Fibroblast of the aortic adventitia (primary cell): ENCODE data around the gene PSENEN. TPM values are rescaled to one million over a fixed set of nuclear protein-coding genes. Genes with fewer than 3 reads are reported as not detected.

Source experiments
- DNase-seq: peaks from one replicate; pipeline ENCODE4 v3.0.0-alpha.2; 2010; ENCODE audit warnings: low read depth
- H3K4me3 ChIP-seq: 2 replicates; pipeline ENCODE4 v1.5.1; 2011; ENCODE audit warnings: low read depth, mild to moderate bottlenecking, control low read depth, low read length, moderate library complexity
- CTCF ChIP-seq: IDR thresholded peaks from 2 replicates; pipeline ENCODE4 v1.5.1; 2011; ENCODE audit warnings: mild to moderate bottlenecking, low read length, control low read depth, inconsistent platforms; ENCODE audit not compliant: insufficient read depth
- total RNA-seq: library from RNA; depleted of rRNA; stranded (reverse); fragments of >200 nt; gene quantifications from 2 replicates; pipeline ENCODE4 v1.2.3, GENCODE V29; 2012; ENCODE audit warnings: low replicate concordance

PSENEN gene
- total RNA-seq, 1 donor, result 19.5 TPM

GRCh38 chr19:35730326-35730725 is 15.1 kb upstream of the PSENEN start:
- no peak for DNase-seq
- no peak overlapping the region for H3K4me3 ChIP-seq
- TF ChIP-seq CTCF, result no peak

- DNase-seq, result no peak
- H3K4me3 ChIP-seq, result no peak overlapping the region
- no peak for TF ChIP-seq CTCF
Measured at GRCh38 chr19:35731353-35731752, 14.1 kb upstream of the PSENEN start.

- no peak for TF ChIP-seq CTCF
- DNase-seq, result no peak
- no peak overlapping the region for H3K4me3 ChIP-seq
Measured at GRCh38 chr19:35731779-35732405, 13.6 kb upstream of the PSENEN start.

GRCh38 chr19:35732540-35733179 is 12.8 kb upstream of the PSENEN start:
- no peak for TF ChIP-seq CTCF
- DNase-seq, result no peak
- H3K4me3 ChIP-seq, result no peak overlapping the region

- no peak for DNase-seq
- TF ChIP-seq CTCF, result no peak
- H3K4me3 ChIP-seq, result no peak overlapping the region
Measured at GRCh38 chr19:35733180-35734125, 12.0 kb upstream of the PSENEN start.

- H3K4me3 ChIP-seq, result no peak overlapping the region
- DNase-seq, result no peak
Measured at GRCh38 chr19:35734273-35734672, 11.2 kb upstream of the PSENEN start.

More at GRCh38 chr19:35734273-35734672, 11.2 kb upstream of the PSENEN start:
- TF ChIP-seq CTCF, result no peak
